GM19395 (cell line): ENCODE measurements around the gene MARCHF9.

ENCODE experiments used
- ATAC-seq: cut with Tn5 transposase; IDR thresholded peaks from one replicate; pipeline ENCODE4 v1.9.1; 2021; ENCODE audit warnings: mild to moderate bottlenecking, moderate library complexity; ENCODE audit not compliant: unreplicated experiment

MARCHF9 gene

DNA sequence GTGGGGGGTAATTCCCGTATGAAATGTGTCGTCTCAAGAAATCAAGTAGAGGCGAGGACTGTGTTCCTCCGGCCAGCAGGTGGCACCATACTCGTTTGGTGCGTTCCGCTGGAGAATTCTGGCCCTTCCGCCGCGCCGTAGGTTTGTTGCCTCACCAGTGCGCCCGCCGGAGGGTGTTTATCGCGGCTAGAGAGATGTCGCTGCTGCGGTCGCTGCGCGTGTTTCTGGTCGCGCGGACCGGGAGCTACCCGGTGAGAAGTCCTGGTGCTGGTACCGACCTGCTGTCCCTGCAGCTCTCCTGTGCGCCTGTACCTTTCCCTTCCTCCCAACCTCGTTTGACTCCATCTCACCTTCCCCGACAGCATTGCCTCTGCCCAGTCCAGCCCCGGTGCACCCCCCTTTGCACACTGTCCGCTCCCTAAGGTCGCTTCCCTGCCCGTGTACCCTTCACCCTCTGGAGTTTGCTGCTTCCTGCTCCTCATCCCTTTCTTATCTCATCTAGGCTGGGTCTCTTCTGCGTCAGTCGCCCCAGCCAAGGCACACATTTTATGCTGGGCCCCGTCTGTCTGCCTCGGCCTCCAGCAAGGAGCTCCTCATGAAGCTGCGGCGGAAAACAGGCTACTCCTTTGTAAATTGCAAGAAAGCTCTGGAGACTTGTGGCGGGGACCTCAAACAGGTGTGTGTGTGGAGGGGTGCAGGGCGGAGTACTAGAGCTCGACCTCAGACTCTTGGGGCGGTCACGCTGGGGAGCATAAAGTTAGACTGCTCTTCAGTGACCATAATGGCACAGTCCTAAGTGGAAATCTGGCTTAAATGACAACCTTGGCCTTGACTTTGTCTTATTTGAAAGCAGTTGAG lies 27.9 kb downstream of the MARCHF9 start, which contains the start of gene TSFM:
TSS of gene TSFM (plus strand) at position 180 of the 858 bp plus-strand sequence. CDS start at position 195, 15 bp downstream.
- peak; percentile 93 for ATAC-seq

DNA sequence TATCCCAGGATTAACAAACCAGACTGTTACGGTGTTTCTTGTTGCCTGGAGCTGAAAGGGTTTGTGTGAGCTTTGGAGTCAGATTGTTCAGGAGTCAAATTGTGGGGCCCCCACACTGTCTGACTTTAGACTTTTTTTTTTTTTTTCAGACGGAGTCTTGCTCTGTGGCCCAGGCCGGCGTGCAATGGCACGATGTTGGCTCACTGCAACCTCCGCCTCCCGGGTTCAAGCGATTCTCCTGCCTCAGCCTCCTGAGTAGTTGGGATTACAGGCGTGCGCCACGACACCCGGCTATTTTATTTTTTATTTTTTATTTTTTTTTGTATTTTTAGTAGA lies 28.5 kb downstream of the MARCHF9 start:
- no peak for ATAC-seq

DNA sequence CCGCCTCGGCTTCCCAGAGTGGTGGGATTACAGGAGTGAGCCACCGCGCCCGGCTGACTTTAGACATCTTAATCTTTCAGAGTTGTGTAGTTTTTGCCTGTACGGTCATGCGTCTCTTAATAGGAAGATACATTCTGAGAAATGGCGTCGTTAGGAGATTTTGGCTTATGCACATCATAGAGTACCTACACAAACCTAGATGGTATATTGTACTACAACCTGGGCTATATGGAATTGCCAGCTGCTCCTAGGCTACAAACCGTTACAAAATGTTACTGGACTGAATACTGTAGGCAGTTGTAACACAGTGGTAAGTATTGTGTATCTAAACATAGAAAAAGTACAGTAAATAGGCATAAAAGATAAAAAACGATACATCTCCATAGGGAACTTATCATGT lies 29.0 kb downstream of the MARCHF9 start:
- ATAC-seq = no peak

DNA sequence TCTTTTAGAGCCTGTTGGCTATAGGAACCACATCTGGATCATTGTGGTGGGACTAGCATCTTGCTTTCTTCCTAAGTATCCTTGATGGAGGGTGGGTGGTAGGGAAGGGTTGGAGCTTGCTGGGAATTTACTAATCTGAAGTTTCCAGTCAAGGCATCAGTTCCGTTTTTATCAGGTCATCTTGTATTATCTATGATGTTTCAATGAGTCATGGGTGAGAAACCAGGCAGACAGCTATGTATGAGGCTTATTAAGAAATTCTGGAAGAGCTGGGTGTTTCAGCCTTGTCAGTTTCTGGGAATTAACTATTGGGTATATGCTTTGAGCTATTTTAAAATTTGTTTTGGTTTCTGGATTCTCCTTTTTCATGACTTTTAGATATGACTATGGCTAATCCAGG lies 39.0 kb downstream of the MARCHF9 start:
- ATAC-seq = no peak

DNA sequence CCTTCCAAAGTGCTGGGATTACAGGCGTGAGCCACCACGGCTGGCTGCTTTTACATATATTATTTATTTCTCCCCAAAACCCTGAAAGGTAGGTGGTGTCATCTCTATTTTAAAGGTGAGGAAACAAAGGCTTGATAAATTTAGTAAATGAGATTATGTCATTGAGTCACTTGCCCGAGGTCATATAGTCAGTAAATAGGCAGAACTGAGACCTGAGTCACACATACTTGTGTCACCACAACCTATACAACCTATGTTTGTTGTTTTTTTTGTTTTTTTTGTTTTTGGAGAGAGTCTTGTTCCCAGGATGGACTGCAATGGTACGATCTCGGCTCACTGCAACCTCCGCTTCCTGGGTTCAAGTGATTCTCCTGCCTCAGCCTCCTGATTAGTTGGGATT lies 40.5 kb downstream of the MARCHF9 start:
- ATAC-seq = no peak

DNA sequence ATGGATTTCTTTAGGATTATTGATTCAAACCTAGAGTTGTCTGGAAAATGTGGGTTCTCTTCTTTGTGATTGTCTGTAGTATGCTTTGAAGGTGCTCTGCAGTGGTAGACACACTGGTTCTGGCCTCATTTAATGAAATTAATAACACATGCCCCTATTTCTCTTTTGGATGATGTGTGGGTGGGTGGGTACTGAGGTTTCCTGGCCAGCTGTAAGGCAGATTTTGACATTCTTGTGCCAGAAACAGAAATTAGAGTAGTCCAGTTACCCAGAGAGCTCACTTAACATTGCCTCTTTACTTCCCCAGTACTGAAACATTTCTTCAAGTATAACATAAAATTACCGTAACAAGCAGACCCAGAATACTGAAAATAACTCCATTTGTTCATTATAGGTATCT lies 42.1 kb downstream of the MARCHF9 start:
- ATAC-seq = no peak

DNA sequence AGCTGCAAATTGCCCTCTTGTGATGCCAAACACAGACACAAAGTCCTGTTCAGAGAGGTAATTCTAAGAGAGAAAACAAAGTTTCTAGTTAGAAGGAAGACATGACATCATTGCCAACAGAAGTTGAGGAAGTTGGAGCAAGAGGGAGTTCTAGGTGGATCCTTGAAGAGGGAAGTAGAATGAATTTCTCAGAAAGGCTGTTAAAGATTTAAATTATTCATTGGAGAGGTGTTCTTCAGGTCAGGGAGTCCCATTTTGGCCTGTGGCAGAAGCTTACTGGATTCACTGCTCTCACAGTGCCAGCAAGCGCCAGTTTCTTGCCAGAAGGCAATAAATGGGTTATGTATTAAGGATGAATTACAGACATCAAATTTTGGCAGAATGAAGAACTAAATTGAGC lies 43.0 kb downstream of the MARCHF9 start:
- no peak for ATAC-seq

DNA sequence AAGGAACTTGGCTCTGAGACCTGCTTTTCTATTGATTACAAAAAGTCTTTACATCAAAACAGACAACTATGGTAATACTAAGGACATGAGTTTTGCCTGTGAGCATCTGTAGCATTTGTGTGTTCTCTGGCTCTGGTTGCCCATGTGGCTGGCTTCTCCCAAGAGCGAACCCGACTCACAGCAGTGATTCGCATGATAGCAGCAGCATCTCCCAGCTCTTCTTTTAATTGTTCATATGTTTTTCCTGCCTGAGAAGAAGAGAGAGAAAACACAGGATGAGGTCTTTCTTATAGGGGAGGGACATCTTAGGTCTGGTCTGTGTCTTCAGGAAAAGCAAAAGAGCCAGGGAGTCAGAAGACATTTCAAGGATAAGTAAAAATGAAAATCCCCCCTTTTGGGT lies 46.1 kb downstream of the MARCHF9 start:
- ATAC-seq = no peak

DNA sequence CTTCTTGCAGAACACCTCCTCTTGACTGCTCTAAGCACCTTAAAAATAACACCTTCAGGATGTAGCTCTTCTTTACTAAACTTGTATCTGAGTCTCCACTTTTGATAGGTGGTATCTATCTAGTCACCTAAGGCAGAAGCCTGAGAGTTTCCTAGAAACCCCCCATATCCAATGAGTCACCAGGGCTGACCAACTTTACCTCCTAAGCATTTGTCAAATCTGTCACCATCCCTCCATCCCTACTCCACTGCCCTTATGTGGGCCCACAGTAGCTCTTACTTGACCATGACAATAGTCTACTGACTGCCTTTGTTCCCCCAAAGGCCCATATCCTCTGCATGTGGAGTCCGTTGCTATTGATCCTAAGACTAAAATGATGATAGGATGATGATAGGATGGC lies 47.7 kb downstream of the MARCHF9 start:
- ATAC-seq = no peak

DNA sequence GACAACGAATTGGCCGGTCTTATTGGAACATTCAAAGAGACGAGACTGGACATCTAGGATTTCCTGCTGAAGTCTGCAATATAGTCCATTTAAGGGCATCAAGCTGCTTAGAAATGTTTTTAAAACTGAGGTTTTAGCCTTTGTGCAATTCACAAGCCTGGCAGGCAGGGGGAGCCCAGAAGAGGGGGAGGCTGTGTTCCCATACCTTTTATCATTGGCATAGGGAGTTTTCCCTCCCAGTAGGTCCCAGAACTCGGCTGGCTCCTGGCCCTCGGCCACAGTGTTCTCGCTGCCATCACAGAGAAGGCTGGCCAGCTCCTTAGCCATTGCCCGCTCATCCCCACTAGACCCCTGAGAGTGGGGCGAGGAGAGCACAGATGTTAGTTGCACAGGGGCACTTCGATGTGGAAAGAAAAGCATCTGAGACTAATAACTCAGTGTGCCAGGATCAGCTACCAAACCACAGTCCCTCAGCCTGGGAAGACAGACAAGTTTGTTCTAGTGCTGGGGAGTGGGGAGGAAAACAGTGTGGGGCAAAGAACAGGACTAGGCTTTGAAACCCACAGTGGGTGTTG lies 48.5 kb downstream of the MARCHF9 start:
- ATAC-seq = no peak

DNA sequence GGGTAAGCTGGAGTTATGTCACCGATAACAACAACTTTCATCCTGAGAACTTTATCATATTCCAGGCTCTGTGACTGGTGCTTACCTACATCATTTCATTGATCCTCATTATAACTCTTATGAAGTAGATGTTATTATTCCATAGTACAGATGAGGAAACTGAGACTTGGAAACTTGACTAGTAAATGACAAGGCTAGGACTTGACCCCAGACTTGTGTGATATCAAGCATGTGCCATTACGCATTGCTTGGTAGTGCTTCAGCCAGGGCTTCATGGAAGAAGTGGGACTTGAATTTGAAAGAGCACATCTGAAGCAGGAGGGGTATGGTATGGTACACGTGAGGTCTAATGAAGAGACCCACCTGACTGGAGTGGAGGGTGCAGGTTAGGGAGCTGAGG lies 51.8 kb downstream of the MARCHF9 start:
- no peak for ATAC-seq

DNA sequence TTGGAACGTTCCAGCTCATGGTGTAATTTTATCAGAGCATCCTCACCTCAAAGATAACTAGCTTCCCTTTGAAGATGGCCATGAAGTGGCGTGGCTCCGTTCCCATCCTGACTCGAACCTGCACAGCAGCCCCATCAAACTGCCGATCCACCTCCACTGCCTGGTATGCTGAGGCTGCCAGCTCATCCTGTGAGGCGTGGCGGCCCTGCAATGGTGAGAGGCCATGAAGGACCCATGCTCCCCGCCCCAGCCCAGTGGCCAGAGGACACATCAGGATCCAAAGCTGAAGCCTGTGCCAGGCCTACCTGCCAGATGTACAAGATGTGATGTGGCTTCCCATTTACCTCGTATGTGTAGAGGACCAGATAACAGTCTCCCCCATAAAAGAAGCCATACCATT lies 52.4 kb downstream of the MARCHF9 start:
- ATAC-seq = no peak

DNA sequence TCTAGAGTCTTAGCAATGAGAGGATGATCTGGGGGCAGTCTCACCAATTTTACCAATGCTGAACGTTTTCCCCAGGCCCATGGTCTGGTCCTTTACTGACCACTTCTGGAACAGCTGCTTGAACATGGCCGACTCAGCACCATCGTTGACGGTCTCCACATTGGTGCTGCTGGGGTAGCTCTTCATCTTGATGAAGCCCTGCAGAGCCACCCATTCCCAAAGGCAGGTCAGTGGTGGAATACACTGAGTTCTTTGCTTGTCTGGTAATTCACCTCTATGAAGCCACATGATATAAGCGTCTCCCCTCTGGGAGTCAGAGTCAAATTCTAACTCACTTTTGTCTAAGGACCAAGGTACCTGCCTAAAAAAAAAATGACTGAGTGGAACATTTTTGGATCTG lies 53.4 kb downstream of the MARCHF9 start:
- ATAC-seq = no peak

DNA sequence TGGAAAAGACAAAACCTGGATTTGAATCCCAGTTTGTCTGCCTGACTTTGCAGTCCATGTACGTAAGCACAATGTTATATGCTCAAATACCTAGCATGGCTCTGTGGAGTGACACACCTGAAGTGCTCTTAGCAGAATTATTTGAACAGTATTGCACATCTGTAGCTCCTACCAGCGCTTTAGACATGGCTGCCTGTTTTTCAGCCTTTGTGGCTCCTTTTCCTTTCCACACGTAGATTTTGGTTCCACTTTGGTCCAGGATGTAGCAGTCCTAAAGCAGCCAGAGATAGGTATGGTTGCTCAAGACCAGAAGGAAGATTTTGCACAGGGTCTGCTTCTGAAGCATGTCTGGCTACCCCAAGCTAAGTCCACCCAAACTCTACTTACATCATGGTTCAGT lies 54.5 kb downstream of the MARCHF9 start:
- no peak for ATAC-seq
